HEK293T (cell line): ENCODE measurements around the gene KRT2.

Source experiments
- BHLHE40 ChIP-seq: fragments of 450-650 bp; IDR thresholded peaks from 2 replicates; pipeline ENCODE4 v1.6.1; 2016; ENCODE audit warnings: mild to moderate bottlenecking, moderate library complexity, borderline replicate concordance
- FOXM1 ChIP-seq: fragments of 450-650 bp; IDR thresholded peaks from 2 replicates; pipeline ENCODE4 v1.6.1; 2017; ENCODE audit warnings: mild to moderate bottlenecking, borderline replicate concordance
- L3MBTL2 ChIP-seq: fragments of 450-650 bp; conservative IDR thresholded peaks from 2 replicates; pipeline ENCODE4 v1.6.1; 2016; ENCODE audit warnings: mild to moderate bottlenecking
- SUZ12 ChIP-seq: fragments of 450-650 bp; IDR thresholded peaks from 2 replicates; pipeline ENCODE4 v1.6.1; 2016; ENCODE audit warnings: mild to moderate bottlenecking

DNA sequence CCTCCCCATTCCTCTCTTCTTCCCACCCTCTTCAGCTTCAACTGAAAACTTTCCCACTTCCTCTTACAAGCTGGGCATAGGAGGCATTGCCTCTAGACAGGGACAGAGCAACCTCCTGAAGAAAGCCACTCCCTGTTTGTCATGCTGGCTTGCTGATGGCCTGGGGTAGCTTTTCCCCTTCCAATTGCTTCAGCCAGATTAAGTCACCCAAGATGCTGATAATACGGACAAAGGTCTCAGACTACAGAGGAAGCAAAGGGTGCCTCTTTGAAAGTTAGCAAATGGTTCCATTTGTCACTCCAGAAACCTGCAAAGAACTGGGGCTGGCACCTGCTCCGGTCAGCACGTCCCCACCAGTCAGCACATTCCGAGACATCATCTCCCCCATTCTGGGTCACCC, 6.0 kb downstream of the KRT2 start:
- TF ChIP-seq FOXM1: no peak
- TF ChIP-seq SUZ12: no peak
- TF ChIP-seq BHLHE40: no peak
- no peak for TF ChIP-seq L3MBTL2
